Esophagus squamous epithelium (tissue), 5 donors: ENCODE results near the gene CECR2. TPM values are rescaled to one million over a fixed set of nuclear protein-coding genes. Genes with fewer than 3 reads are reported as not detected.

Source experiments
- DNase-seq: peaks from one replicate; lab custom pipeline; 2025; lab: John Stamatoyannopoulos, UW
- H3K27ac ChIP-seq, 4 donors: fragments of 200-600 bp; sonication (generic); one replicate each; pipeline ENCODE4 v1.5.1; 2016 to 2019; ENCODE audit warnings: mild to moderate bottlenecking in 1 of 4
- H3K27me3 ChIP-seq, 4 donors: fragments of 200-600 bp; sonication (generic); 1 replicate in 3 of 4; 2 replicates in 1 of 4; pipeline versions ENCODE4 v1.5.1 to v1.6.0; 2017 to 2021; ENCODE audit warnings: antibody characterized with exemption in 1 of 4
- H3K36me3 ChIP-seq, 3 donors: fragments of 200-600 bp; sonication (generic); one replicate each; pipeline ENCODE4 v1.5.1; 2016 to 2019
- H3K4me1 ChIP-seq, 3 donors: fragments of 200-600 bp; sonication (generic); one replicate each; pipeline ENCODE4 v1.5.1; 2017 to 2019
- H3K4me3 ChIP-seq, 4 donors: fragments of 200-600 bp; sonication (generic); 1 replicate in 3 of 4; 2 replicates in 1 of 4; pipeline ENCODE4 v1.5.1; 2016 to 2019; ENCODE audit warnings: mild to moderate bottlenecking in 2 of 4, moderate library complexity in 1 of 4
- H3K9me3 ChIP-seq, 3 donors: fragments of 200-600 bp; sonication (generic); one replicate each; pipeline ENCODE4 v1.5.1; 2016 to 2019
- CTCF ChIP-seq, 6 experiments: fragments of 450-650 bp in 4 of 6; fragments of 200-600 bp in 2 of 6; sonication (generic) in 2 of 6; IDR thresholded peaks; one replicate each; pipeline ENCODE4 v1.5.1; 2016 to 2019; ENCODE audit warnings: antibody characterized with exemption in 6 of 6, mild to moderate bottlenecking in 4 of 6, moderate library complexity in 4 of 6
- POLR2A ChIP-seq, 4 donors: fragments of 450-650 bp; IDR thresholded peaks; one replicate each; pipeline ENCODE4 v1.6.1; 2017; ENCODE audit warnings: antibody characterized with exemption in 4 of 4, mild to moderate bottlenecking in 4 of 4, moderate library complexity in 3 of 4
- WGBS, 2 donors: methylation state at CpG; one replicate each; pipeline ENCODE4 v1.1.5; 2018; 5-methylcytosine and 5-hydroxymethylcytosine counted together
- intact Hi-C: fragments of 100-400 bp; cut with DNase I; formaldehyde crosslinking; loops from one replicate; pipeline ENCODE4 v1.15.0; 2022
- total RNA-seq, 4 donors: library from RNA; depleted of rRNA; stranded (reverse); fragments of >200 nt; gene quantifications; one replicate each; pipeline ENCODE4 v1.1.0, GENCODE V29; 2016
- donor health status: DM: yes; HTN: yes; CAD: no.

CECR2 gene
- total RNA-seq, 4 donors from 2014 or later, result 0.13 to 0.57 (median 0.26) TPM

- Histone ChIP-seq H3K27me3 (no peaks in the 10 kb centered on the region), H3K4me1 (no peaks in the 10 kb centered on the region), H3K27ac (no peak overlapping the region), H3K9me3 (no peaks in the 10 kb centered on the region), H3K4me3 (no peak overlapping the region), H3K36me3 (no peaks in the 10 kb centered on the region)
- DNase-seq, result no peak
- intact Hi-C loops, result no loop called here
- TF ChIP-seq POLR2A (IDR thresholded peaks at IDR 0.05) (no peak), CTCF (IDR thresholded peaks at IDR 0.05) (no peak)
- WGBS, 2 donors, result 64 to 69% methylated on average over 2 to 3 of the region's 3 CpGs
Measured at GRCh38 chr22:17396516-17396915, 27.3 kb downstream of the CECR2 start.

DNA sequence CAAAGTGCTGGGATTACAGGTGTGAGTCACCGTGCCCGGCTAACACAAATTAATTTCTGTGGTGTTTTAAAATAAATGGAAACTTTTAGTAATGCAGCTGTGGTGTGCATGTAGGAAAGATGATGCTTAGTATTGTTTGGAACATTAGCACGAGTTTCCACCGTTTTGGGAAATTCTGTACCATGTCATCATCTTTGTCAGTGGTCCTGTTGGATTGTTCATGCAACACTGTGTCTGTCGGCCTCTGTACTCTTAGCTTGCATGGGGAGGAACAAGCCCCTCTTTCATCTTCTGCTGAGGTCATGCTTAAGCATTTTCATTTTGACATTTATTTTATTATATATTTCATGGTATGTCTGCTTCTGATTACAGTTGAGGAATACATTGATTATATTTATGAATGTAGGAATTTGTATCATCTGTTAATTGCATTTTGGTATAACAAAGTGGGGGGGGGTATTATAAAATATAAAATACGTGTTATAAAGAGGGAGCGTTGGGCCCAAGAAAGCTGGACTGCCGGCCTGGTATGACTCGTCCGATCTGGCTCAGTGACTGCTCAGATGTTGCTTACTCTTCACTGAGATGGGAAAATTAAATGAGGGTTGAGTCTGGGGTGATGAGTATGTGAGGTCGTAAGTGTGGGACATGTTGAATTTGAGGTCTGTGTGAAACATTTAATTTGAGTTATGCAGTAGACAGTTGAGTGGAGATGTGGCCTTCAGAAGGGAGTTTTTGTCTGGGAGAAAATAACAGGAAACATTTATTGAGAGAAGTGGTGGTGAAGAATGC, 28.7 kb downstream of the CECR2 start:
- TF ChIP-seq POLR2A (IDR thresholded peaks at IDR 0.05) (no peak), CTCF (IDR thresholded peaks at IDR 0.05) (no peak)
- Histone ChIP-seq H3K4me1 (no peaks in the 10 kb centered on the region), H3K4me3 (no peak overlapping the region), H3K27me3 (no peaks in the 10 kb centered on the region), H3K9me3 (no peaks in the 10 kb centered on the region), H3K27ac (no peak overlapping the region), H3K36me3 (no peaks in the 10 kb centered on the region)
- no peak for DNase-seq
- WGBS, 2 donors, result 81% methylated on average over 11 of the region's 11 CpGs
- intact Hi-C loops, result no loop called here

GRCh38 chr22:17400305-17400704, 31.0 kb downstream of the CECR2 start:
- H3K27ac ChIP-seq, result no peak overlapping the region
- no peaks in the 10 kb centered on the region for H3K4me1 ChIP-seq
- H3K9me3 ChIP-seq, result no peaks in the 10 kb centered on the region
- no peak overlapping the region for H3K4me3 ChIP-seq
- DNase-seq, result no peak
- 46 to 58% methylated on average over 3 of the region's 3 CpGs for WGBS, 2 donors
- intact Hi-C loops, result no loop called here
- TF ChIP-seq CTCF (IDR thresholded peaks at IDR 0.05), result no peak
- no peak for TF ChIP-seq POLR2A (IDR thresholded peaks at IDR 0.05)
- no peaks in the 10 kb centered on the region for H3K36me3 ChIP-seq
- no peaks in the 10 kb centered on the region for H3K27me3 ChIP-seq

- Histone ChIP-seq H3K36me3 (no peaks in the 10 kb centered on the region), H3K4me3 (no peak overlapping the region), H3K4me1 (peaks cover 0 to 3% (median 0%) of the 10 kb centered on the region in 3 donors), H3K27me3 (no peaks in the 10 kb centered on the region), H3K27ac (no peak overlapping the region), H3K9me3 (no peaks in the 10 kb centered on the region)
- WGBS, 2 donors, result 86 to 95% methylated on average over 6 of the region's 7 CpGs
- TF ChIP-seq POLR2A (IDR thresholded peaks at IDR 0.05) (no peak), CTCF (IDR thresholded peaks at IDR 0.05) (no peak)
- intact Hi-C loops, result no loop called here
- no peak for DNase-seq
Measured at GRCh38 chr22:17401728-17402127, 32.5 kb downstream of the CECR2 start.

GRCh38 chr22:17402293-17402692, 33.0 kb downstream of the CECR2 start:
- no peak for DNase-seq
- H3K27ac ChIP-seq, result no peak overlapping the region
- H3K4me3 ChIP-seq, result no peak overlapping the region

More at GRCh38 chr22:17402293-17402692, 33.0 kb downstream of the CECR2 start:
- no peaks in the 10 kb centered on the region for H3K27me3 ChIP-seq
- TF ChIP-seq POLR2A (IDR thresholded peaks at IDR 0.05) (no peak), CTCF (IDR thresholded peaks at IDR 0.05) (no peak)
- H3K36me3 ChIP-seq, result no peaks in the 10 kb centered on the region
- no peaks in the 10 kb centered on the region for H3K9me3 ChIP-seq
- intact Hi-C loops, result no loop called here
- peaks cover 0 to 5% (median 0%) of the 10 kb centered on the region in 3 donors for H3K4me1 ChIP-seq
